ENCODE measurements around the gene IGSF6. TPM values are rescaled to one million over a fixed set of nuclear protein-coding genes. Genes with fewer than 3 reads are reported as not detected.

Gene IGSF6
- total and polyA plus RNA-seq, 2 of the 13 experiments (the other 11 are each of a cell fraction or from before 2014, with no cell fraction given), result not detected

- TF ChIP-seq SMAD1 (CRISPR knock-in tag; IDR thresholded peaks at IDR 0.05; ENCODE audit: borderline replicate concordance, low read depth), result no peak
- TF ChIP-seq RORA (CRISPR knock-in tag; IDR thresholded peaks at IDR 0.05), result no peak
- TF ChIP-seq ZNF207 (IDR thresholded peaks at IDR 0.05; ENCODE audit: borderline replicate concordance), result no peak
- TF ChIP-seq TRAFD1 (CRISPR knock-in tag; IDR thresholded peaks at IDR 0.05; ENCODE audit: borderline replicate concordance), result no peak
- TF ChIP-seq THYN1 (CRISPR knock-in tag; IDR thresholded peaks at IDR 0.05; ENCODE audit: borderline replicate concordance, low read depth), result no peak
- TF ChIP-seq ATF4 (CRISPR knock-in tag; IDR thresholded peaks at IDR 0.05), result no peak
- TF ChIP-seq NBN (conservative IDR thresholded peaks at IDR 0.05), result no peak
- no peak for TF ChIP-seq ZNF713 (CRISPR knock-in tag; IDR thresholded peaks at IDR 0.05)
- no peak for TF ChIP-seq ZNF782 (CRISPR knock-in tag; IDR thresholded peaks at IDR 0.05; ENCODE audit: borderline replicate concordance)
- TF ChIP-seq, protein P1, sequence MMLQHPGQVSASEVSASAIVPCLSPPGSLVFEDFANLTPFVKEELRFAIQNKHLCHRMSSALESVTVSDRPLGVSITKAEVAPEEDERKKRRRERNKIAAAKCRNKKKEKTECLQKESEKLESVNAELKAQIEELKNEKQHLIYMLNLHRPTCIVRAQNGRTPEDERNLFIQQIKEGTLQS (CRISPR knock-in tag; IDR thresholded peaks at IDR 0.05), result no peak
- no peak for TF ChIP-seq BHLHE40 (IDR thresholded peaks at IDR 0.05; ENCODE audit: low read length)
- no peak for TF ChIP-seq ZNF639 (CRISPR knock-in tag; conservative IDR thresholded peaks at IDR 0.05)
- no peak for TF ChIP-seq ZNF275 (CRISPR knock-in tag; IDR thresholded peaks at IDR 0.05; ENCODE audit: borderline replicate concordance)
- no peak for TF ChIP-seq ETV5 (CRISPR knock-in tag; IDR thresholded peaks at IDR 0.05; ENCODE audit: borderline replicate concordance)
- TF ChIP-seq ZNF891 (CRISPR knock-in tag; IDR thresholded peaks at IDR 0.05), result no peak
- no peak for TF ChIP-seq KAT7 (CRISPR knock-in tag; IDR thresholded peaks at IDR 0.05; ENCODE audit: borderline replicate concordance)
- TF ChIP-seq ZNF781 (CRISPR knock-in tag; IDR thresholded peaks at IDR 0.05; ENCODE audit: borderline replicate concordance, not compliant biosample characterization), result no peak
- TF ChIP-seq ZNF235 (CRISPR knock-in tag; IDR thresholded peaks at IDR 0.05; ENCODE audit: borderline replicate concordance), result no peak
- no peak for TF ChIP-seq ZNF230 (CRISPR knock-in tag; IDR thresholded peaks at IDR 0.05)
- 0 out of 2 replicates have a peak, but pooled peaks have one; percentile 28 for TF ChIP-seq IRF2 (CRISPR knock-in tag; IDR thresholded peaks at IDR 0.05)
These were observed 4.7 kb upstream of the IGSF6 start (continued) for GRCh38 chr16:21656795-21657768.
